ENCODE measurements around the gene SLC16A12.

DNA sequence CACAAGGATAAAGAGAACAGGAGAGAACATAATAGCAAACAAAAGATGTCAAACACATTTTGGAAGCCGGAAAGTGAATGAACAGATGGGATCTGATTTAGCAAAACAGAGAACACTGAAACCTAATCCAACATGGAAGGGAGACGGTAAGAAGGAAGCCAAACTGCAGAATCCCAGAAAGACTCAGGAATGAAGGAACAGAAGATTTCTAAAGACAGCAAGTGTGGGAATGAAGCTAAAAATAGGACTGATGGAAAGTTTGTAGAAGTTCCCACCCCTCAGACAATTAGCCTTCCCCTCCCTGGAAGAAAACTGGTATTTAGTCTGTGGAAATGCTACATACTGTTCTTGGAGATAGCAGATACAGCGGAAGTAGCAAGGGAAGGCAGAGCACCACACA is 40.8 kb downstream of the SLC16A12 start:
- TF ChIP-seq, protein P1, sequence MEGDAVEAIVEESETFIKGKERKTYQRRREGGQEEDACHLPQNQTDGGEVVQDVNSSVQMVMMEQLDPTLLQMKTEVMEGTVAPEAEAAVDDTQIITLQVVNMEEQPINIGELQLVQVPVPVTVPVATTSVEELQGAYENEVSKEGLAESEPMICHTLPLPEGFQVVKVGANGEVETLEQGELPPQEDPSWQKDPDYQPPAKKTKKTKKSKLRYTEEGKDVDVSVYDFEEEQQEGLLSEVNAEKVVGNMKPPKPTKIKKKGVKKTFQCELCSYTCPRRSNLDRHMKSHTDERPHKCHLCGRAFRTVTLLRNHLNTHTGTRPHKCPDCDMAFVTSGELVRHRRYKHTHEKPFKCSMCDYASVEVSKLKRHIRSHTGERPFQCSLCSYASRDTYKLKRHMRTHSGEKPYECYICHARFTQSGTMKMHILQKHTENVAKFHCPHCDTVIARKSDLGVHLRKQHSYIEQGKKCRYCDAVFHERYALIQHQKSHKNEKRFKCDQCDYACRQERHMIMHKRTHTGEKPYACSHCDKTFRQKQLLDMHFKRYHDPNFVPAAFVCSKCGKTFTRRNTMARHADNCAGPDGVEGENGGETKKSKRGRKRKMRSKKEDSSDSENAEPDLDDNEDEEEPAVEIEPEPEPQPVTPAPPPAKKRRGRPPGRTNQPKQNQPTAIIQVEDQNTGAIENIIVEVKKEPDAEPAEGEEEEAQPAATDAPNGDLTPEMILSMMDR (IDR thresholded peaks at IDR 0.05; ENCODE audit: extremely low read depth in 1 of 2, insufficient read depth in 1 of 2, low read depth in 1 of 2, low read length in 2 of 2) = no peak
- TF ChIP-seq MAX (IDR thresholded peaks at IDR 0.05; ENCODE audit: insufficient read depth, insufficient read length) (no peak), EZH2 (IDR thresholded peaks at IDR 0.05; ENCODE audit: borderline replicate concordance, low read depth, low read length, severe bottlenecking) (no peak), POLR2A (IDR thresholded peaks at IDR 0.05; ENCODE audit: low read depth, low read length) (no peak), POLR2AphosphoS5 (IDR thresholded peaks at IDR 0.05; ENCODE audit: insufficient read depth, low read depth, low read length) (no peak)

Measured in endothelial cell of umbilical vein (primary cell).